H9 (cell line): ENCODE data around the gene DPCD. TPM values are rescaled to one million over a fixed set of nuclear protein-coding genes. Genes with fewer than 3 reads are reported as not detected.

ENCODE experiments used
- DNase-seq: peaks from one replicate; pipeline ENCODE4 v3.0.0-alpha.2; 2017
- H2AFZ ChIP-seq: one replicate; pipeline ENCODE4 v1.6.1; 2013; ENCODE audit warnings: mild to moderate bottlenecking, low read length, control low read depth, moderate library complexity
- H2AK5ac ChIP-seq: 2 replicates; pipeline ENCODE4 v1.6.1; 2013; ENCODE audit warnings: low read length, control low read depth, mixed read lengths; ENCODE audit not compliant: insufficient read length
- H2BK120ac ChIP-seq: one replicate; pipeline ENCODE4 v1.6.1; 2013; ENCODE audit warnings: low read depth, mild to moderate bottlenecking, low read length, control low read depth, inconsistent platforms; ENCODE audit not compliant: poor library complexity, severe bottlenecking
- H2BK12ac ChIP-seq: 2 replicates; pipeline ENCODE4 v1.6.1; 2013; ENCODE audit warnings: low read length, control low read depth, mixed read lengths, low read depth; ENCODE audit not compliant: insufficient read length
- H2BK15ac ChIP-seq: 2 replicates; pipeline ENCODE4 v1.6.1; 2013; ENCODE audit warnings: low read depth, low read length, control low read depth
- H2BK20ac ChIP-seq: one replicate; pipeline ENCODE4 v1.6.1; 2013; ENCODE audit warnings: low read depth, mild to moderate bottlenecking, low read length, control low read depth, inconsistent platforms; ENCODE audit not compliant: poor library complexity, severe bottlenecking
- H2BK5ac ChIP-seq: 2 replicates; pipeline ENCODE4 v1.6.1; 2013; ENCODE audit warnings: low read length, control low read depth, mixed read lengths; ENCODE audit not compliant: insufficient read length
- H3K14ac ChIP-seq: 2 replicates; pipeline ENCODE4 v1.6.1; 2013; ENCODE audit warnings: low read length, control low read depth; ENCODE audit not compliant: insufficient read depth
- H3K18ac ChIP-seq: 2 replicates; pipeline ENCODE4 v1.6.1; 2013; ENCODE audit warnings: low read depth, mild to moderate bottlenecking, mixed read lengths, low read length, control low read depth; ENCODE audit not compliant: insufficient read length
- H3K23ac ChIP-seq: 2 replicates; pipeline ENCODE4 v1.6.1; 2013; ENCODE audit warnings: low read length, control low read depth, mixed read lengths, low read depth; ENCODE audit not compliant: insufficient read length
- H3K23me2 ChIP-seq: 2 replicates; pipeline ENCODE4 v1.6.1; 2013; ENCODE audit warnings: low read depth, mild to moderate bottlenecking, mixed read lengths, low read length, control low read depth; ENCODE audit not compliant: insufficient read length, poor library complexity, severe bottlenecking
- H3K27ac ChIP-seq: 2 replicates; pipeline ENCODE4 v1.5.1; 2013; ENCODE audit warnings: low read length, control low read depth, mixed read lengths, low read depth; ENCODE audit not compliant: insufficient read length
- H3K27me3 ChIP-seq: 2 replicates; pipeline ENCODE4 v1.6.1; 2013; ENCODE audit warnings: low read length, control low read depth, inconsistent platforms; ENCODE audit not compliant: insufficient read depth
- H3K4ac ChIP-seq: 2 replicates; pipeline ENCODE4 v1.6.1; 2013; ENCODE audit warnings: low read depth, mild to moderate bottlenecking, control low read depth, inconsistent platforms, low read length, moderate library complexity
- H3K4me1 ChIP-seq: 2 replicates; pipeline ENCODE4 v1.6.1; 2013; ENCODE audit warnings: low read length, control low read depth, inconsistent platforms; ENCODE audit not compliant: insufficient read depth
- H3K4me2 ChIP-seq: 2 replicates; pipeline ENCODE4 v1.6.1; 2013; ENCODE audit warnings: low read length, control low read depth, mixed read lengths; ENCODE audit not compliant: insufficient read length, insufficient read depth
- H3K56ac ChIP-seq: 2 replicates; pipeline ENCODE4 v1.6.1; 2013; ENCODE audit warnings: low read depth, mild to moderate bottlenecking, mixed read lengths, low read length, control low read depth; ENCODE audit not compliant: insufficient read length
- H3K79me1 ChIP-seq: 2 replicates; pipeline ENCODE4 v1.6.1; 2013; ENCODE audit warnings: low read depth, mild to moderate bottlenecking, moderate library complexity, low read length, control low read depth, inconsistent platforms; ENCODE audit not compliant: insufficient read depth, poor library complexity, severe bottlenecking
- H3K79me2 ChIP-seq: 2 replicates; pipeline ENCODE4 v1.6.1; 2013; ENCODE audit warnings: low read length, control low read depth, inconsistent platforms; ENCODE audit not compliant: insufficient read depth
- H3K9ac ChIP-seq: 2 replicates; pipeline ENCODE4 v1.6.1; 2013; ENCODE audit warnings: low read length, control low read depth, mixed read lengths; ENCODE audit not compliant: insufficient read length; ENCODE audit errors: extremely low read depth
- H3K9me3 ChIP-seq: one replicate; pipeline ENCODE4 v1.6.1; 2013; ENCODE audit warnings: low read depth, low read length, inconsistent platforms; ENCODE audit not compliant: control insufficient read depth
- H3T11ph ChIP-seq: one replicate; pipeline ENCODE4 v1.6.1; 2013; ENCODE audit warnings: mild to moderate bottlenecking, low read length, control low read depth, inconsistent platforms
- H4K20me1 ChIP-seq: one replicate; pipeline ENCODE4 v1.6.1; 2013; ENCODE audit not compliant: control insufficient read depth, insufficient read length, insufficient read depth
- H4K5ac ChIP-seq: 2 replicates; pipeline ENCODE4 v1.6.1; 2013; ENCODE audit warnings: low read depth, mild to moderate bottlenecking, mixed read lengths, low read length, control low read depth; ENCODE audit not compliant: insufficient read length
- H4K8ac ChIP-seq: replicated peaks from 2 replicates; pipeline ENCODE4 v1.6.1; 2013; ENCODE audit warnings: low read length, control low read depth, mixed read lengths, low read depth; ENCODE audit not compliant: insufficient read length
- H4K91ac ChIP-seq: 2 replicates; pipeline ENCODE4 v1.6.1; 2013; ENCODE audit warnings: low read depth, mild to moderate bottlenecking, moderate library complexity, mixed read lengths, low read length, control low read depth; ENCODE audit not compliant: insufficient read length
- H3K27ac Mint-ChIP-seq, 3 experiments: 2 replicates in 2 of 3; 3 replicates in 1 of 3; pipeline ENCODE4 v1.8.0; 2020 to 2021; ENCODE audit warnings: mixed read lengths in 3 of 3, mild to moderate bottlenecking in 1 of 3, moderate library complexity in 1 of 3
- H3K27me3 Mint-ChIP-seq: 2 replicates; pipeline ENCODE4 v1.8.0; 2021; ENCODE audit warnings: low read depth, mild to moderate bottlenecking, moderate library complexity, mixed read lengths
- H3K36me3 Mint-ChIP-seq, 3 experiments: 2 replicates in 2 of 3; 3 replicates in 1 of 3; pipeline ENCODE4 v1.8.0; 2020 to 2021; ENCODE audit warnings: low read depth in 3 of 3, mixed read lengths in 3 of 3; ENCODE audit not compliant: insufficient read depth in 1 of 3
- H3K4me1 Mint-ChIP-seq, 2 experiments: 2 replicates each; pipeline ENCODE4 v1.8.0; 2020; ENCODE audit warnings: mixed read lengths in 2 of 2
- H3K4me3 Mint-ChIP-seq, 2 experiments: 2 replicates in 1 of 2; 3 replicates in 1 of 2; pipeline ENCODE4 v1.8.0; 2020 to 2021; ENCODE audit warnings: mild to moderate bottlenecking in 2 of 2, mixed read lengths in 2 of 2, moderate library complexity in 1 of 2
- H3K9me3 Mint-ChIP-seq, 2 experiments: 2 replicates in 1 of 2; 3 replicates in 1 of 2; pipeline ENCODE4 v1.8.0; 2020; ENCODE audit warnings: mild to moderate bottlenecking in 2 of 2, mixed read lengths in 2 of 2, moderate library complexity in 1 of 2
- CTCF ChIP-seq: fragments of 200-600 bp; sonication (generic); conservative IDR thresholded peaks from 3 replicates; pipeline ENCODE4 v1.8.0; 2021; ENCODE audit warnings: antibody characterized with exemption, mild to moderate bottlenecking
- WGBS: extraction: QIAGEN DNeasy Blood & Tissue Kit; methylation state at CpG from one replicate; pipeline ENCODE4 v1.1.7; 2013; ENCODE audit warnings: missing lambda C conversion rate, low lambda C conversion rate, mixed read lengths; ENCODE audit not compliant: insufficient read length; ENCODE audit errors: extremely low coverage; 5-methylcytosine and 5-hydroxymethylcytosine counted together
- total RNA-seq: library from RNA; stranded (reverse); gene quantifications from 2 replicates; pipeline ENCODE4 v1.2.1, GENCODE V29; 2021

Gene DPCD
- total RNA-seq, 1 experiment from 2014 or later = 21.8 TPM

DNA sequence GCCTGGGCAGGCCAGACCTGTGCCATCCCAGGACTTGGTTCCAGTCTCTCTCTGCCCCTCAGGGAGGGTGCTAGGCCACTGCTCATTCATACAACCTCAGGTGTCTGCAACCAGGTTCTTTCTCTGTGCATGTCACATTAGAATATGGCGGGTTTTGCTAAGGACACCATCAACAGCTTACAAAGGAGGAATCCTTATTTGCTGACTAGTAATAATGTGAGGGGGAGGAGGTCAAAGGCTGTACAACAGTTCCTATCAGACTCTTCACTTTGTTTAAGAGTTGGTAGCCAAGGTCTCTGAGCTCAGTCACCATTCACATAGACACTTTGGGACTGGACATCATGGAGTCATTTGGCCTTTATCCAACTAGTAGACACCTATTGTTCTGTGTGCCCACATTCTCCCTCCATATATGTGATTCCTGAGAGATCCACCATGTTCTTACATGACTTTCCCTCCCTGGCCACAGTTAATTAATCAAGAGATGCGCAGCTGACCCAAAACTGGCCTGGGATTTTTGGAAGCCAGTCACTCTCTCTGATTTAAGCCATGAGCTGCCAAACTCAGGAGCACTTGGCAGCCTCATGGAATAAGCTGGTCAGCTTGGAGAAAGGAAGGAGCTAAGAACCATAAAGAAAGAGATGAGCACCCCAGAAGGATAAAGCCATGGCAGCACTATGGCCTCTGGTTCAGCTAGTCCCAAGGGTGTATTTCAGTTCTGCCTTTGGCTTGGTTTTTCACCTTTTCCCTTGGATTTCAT lies 51.2 kb downstream of the DPCD start:
- Histone ChIP-seq H3K27ac (no peak overlapping the region), H3K4me1 (peaks cover 14% of the 10 kb centered on the region; the same call in 1 of the 2 replicates), H3K4ac (no peak overlapping the region), H3K79me2 (no peaks in the 10 kb centered on the region), H4K20me1 (peaks cover 5% of the 10 kb centered on the region), H3K4me2 (no peak overlapping the region), H3K9me3 (no peaks in the 10 kb centered on the region), H4K5ac (no peak overlapping the region), H2BK20ac (no peak overlapping the region), H3K18ac (no peak overlapping the region), H2AK5ac (no peak overlapping the region), H3K14ac (no peak overlapping the region), H4K8ac (no peak overlapping the region), H3T11ph (no peak overlapping the region), H3K23ac (no peak overlapping the region), H2AFZ (no peak overlapping the region), H2BK5ac (no peak overlapping the region), H3K56ac (no peak overlapping the region), H2BK15ac (no peak overlapping the region), H4K91ac (no peak overlapping the region), H2BK120ac (no peak overlapping the region), H3K9ac (no peak overlapping the region), H3K27me3 (no peaks in the 10 kb centered on the region), H2BK12ac (no peak overlapping the region), H3K23me2 (peaks cover 2% of the 10 kb centered on the region), H3K79me1 (no peaks in the 10 kb centered on the region)
- Mint-ChIP-seq H3K4me3 (no peak overlapping the region), H3K36me3 (peaks cover 8 to 46% (median 32%) of the 10 kb centered on the region in 3 experiments), H3K4me1 (peaks cover 21 to 35% of the 10 kb centered on the region in 2 experiments), H3K9me3 (peaks cover 7 to 10% of the 10 kb centered on the region in 2 experiments), H3K27ac (peak overlapping the region in 1 of 3 experiments; percentile 63; a peak in 1 of 7 replicates), H3K27me3 (no peaks in the 10 kb centered on the region)
- no peak for TF ChIP-seq CTCF
- WGBS = no CpG with 5 or more reads among the region's 2 CpGs
- no peak for DNase-seq
